GM18526 (cell line): Measurements from ENCODE around the gene TVP23A.

Experiments
- POLR2A ChIP-seq: IDR thresholded peaks from 3 replicates; pipeline ENCODE4 v1.6.1; 2011; ENCODE audit not compliant: insufficient read length; ENCODE audit errors: extremely low read depth

TVP23A gene

DNA sequence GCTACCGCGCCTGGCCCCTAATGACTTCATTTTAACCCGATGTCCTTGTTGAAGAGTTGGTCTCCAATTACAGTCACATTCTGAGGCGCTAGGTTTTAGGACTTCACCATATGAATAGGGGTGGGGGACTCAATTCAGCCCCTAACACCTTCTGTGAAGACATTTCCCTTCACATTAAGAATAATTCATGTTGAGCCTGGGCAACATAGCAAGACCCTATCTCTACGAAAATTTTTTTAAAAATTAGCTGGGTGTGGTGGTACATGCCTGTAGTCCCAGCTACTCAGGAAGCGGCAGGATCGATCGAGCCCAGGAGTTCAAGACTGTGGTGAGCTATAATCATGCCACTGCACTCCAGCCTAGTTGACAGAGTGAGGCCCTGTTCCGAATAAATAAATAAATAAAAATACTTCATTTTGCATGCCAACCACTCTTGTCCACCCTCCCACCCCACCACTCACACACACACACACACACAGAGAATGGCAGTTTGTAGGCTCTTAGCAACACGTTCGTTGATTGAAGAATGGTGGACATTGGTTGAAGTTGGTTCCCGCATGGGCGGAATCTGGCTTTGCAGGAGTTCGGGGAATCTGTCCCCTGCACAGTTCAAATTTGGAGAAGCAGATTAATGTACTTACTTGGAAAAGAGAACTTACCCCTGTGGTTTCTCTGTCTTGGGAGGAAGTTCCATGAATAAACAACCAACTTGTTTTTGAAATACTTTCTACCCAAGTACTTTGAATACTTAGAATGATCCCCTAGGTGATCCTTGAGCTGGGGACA is 27.8 kb upstream of the TVP23A start:
- TF ChIP-seq POLR2A: no peak

DNA sequence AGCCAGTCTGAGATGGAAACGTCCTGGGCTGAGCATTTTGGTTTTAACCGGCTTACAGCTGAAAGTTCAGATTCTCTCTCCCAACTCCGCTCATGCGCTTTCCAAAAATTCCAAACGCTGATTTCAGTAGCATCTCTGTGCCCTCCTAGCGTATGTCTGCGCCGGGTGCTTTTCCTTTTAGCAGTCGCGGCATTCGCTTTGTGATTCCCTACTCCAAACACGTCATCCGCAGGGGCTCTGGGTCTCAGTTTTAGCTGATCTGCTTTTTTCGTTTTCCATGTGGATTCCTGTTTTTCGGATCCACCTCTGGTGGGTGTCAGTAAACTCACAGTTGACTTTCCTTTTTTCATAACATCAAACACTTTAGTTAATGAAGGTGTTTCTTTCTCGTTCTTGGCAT is 22.1 kb upstream of the TVP23A start:
- TF ChIP-seq POLR2A: no peak

DNA sequence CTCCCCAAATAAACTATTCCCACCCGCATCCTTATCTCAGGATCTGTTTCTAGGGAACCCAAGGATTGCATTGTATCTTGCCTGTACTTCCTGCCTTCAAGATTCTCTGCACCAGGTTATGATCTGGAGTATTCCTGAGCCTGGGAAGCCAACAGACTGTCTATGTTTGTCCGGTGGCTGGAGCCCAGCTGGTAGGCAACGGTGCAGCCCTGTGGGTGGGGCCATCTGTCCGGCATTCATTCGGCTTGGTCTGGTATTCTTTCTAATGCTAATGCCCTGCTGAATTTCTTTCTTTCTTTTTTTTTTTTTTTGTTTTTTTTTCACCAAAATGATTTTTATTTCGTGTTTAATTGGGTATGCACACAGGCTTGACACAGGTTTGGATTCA is 20.7 kb upstream of the TVP23A start:
- TF ChIP-seq POLR2A: no peak

DNA sequence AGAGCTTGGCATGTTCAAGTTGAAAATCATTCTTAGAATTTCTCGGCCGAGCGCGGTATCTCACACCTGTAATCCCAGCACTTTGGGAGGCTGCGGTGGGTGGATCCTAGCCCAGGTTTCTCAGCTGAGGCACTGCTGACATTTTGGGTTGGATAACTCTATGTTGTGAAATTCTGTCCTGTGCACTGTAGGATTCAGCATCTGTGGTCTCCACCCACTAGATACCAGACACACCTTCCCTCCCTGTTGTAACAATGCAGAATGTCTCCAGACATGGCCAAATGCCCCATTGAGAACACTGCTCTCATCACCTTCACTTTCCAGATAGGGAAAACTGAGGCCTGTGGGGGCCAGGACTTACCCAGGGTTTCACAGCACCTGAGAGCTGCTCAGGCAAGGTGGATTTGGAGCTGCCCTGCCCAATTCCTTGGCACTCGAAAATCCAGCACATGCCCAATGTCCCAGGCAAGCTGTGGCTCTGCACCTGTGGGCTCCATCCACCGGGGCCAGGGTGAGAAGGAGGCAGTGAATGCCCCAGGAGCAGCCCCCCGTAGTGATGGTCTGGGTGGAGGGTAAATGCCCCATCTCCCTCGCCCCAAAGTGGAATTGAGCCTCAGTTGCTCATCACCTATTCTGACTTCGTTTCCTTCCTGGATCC is 20.2 kb upstream of the TVP23A start:
- no peak for TF ChIP-seq POLR2A

DNA sequence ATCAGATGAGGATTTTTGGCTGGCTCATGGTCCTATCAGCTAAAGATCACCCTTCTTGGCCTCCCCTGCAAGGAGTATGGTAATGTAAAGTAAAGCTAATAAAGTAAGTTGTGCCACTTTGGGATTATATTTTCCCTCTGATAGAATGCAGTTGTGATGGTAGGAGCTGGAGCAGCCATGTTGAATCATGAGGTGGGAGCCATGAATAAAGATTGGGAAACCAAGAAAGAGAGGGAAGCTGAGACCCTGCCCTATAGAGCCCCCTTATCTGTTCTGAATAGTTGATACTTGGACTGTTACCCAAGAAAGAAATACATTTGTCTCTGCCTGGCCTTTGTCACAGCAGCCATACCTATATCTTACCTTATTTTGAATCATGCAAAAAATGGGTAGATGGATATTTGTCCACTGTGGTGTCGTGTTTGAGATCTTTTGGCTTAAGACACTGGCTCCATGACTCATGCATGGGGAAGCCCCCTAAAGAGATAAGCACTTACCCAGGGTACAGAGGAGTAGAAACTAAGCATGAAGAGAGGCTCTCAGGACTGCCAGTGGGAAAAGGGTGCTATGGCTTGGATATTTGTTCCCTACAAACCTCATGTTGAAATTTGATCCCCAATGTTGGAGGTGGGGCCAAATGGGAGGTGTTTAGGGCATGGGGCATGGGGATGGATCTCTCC is 17.7 kb upstream of the TVP23A start:
- no peak for TF ChIP-seq POLR2A

GRCh38 chr16:10835281-10835931 is 16.8 kb upstream of the TVP23A start:
- TF ChIP-seq POLR2A: no peak

DNA sequence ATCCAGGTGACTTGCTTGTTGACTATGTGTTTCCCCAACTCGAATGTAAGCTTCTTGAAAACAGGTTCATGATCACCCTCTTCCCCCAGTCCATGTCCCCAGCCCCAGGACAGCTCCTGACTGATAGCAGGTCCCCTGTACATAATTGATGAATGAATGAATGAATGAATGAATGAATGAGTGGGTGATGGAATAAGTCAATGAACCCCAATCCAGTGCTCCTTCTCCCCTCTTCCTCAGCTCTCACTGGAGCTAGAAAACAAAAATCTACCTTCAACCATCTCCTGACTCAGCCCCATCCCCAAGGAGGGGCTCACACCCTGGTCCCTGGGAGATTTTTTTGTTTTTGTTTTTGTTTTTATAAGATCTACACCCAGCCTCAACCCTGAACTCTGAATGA is 16.2 kb upstream of the TVP23A start:
- no peak for TF ChIP-seq POLR2A

- no peak for TF ChIP-seq POLR2A
Observed at GRCh38 chr16:10834130-10834529, 15.5 kb upstream of the TVP23A start.

- TF ChIP-seq POLR2A: no peak
Observed at GRCh38 chr16:10833271-10833670, 14.7 kb upstream of the TVP23A start.

DNA sequence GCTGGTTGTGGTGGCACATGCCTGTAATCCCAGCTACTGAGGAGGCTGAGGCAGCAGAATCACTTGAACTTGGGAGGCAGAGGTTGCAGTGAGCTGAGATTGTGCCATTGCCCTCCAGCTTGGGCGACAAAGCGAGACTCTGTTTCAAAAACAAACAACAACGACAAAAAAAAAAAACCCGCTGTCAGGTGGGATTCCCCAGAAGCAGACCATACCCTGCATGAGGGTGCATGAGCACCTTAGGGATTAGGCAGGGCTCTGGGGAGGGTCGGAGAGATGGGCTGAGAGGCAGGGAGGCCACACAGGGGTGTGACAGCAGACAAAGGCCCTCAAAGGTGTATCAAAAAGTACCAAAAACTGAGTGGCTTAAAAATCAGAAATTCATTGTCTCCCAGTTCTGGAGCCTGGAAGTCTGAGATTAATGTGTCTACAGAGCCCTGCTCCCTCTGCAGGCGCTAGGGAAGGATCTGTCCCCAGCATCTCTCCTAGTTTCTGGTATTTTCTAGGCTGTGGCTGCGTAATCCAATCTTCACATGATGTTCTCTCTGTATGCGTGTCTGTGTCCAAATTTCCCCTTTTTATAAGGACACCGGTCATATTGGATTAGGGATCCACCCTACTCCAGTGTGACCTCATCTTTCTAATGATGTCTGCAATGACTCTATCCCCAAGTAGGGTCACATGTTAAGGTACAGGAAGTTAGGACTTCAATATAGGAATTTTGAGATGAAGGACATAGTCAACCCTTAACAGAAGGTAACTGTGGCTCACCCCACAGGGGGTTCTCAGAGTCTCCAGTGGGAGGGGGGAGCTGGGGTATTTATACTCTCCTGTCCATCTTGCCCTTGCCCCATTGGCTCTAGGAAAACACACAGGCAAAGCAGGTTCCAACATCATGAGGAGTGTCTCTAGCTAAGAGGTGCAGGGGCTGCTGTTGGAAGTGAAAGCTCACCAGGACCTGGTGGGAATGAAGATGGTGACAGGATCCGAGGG is 13.6 kb upstream of the TVP23A start:
- TF ChIP-seq POLR2A: no peak

GRCh38 chr16:10828851-10829366 is 10.3 kb upstream of the TVP23A start:
- no peak for TF ChIP-seq POLR2A

- TF ChIP-seq POLR2A: no peak
Observed at GRCh38 chr16:10827691-10828341, 9.2 kb upstream of the TVP23A start.

DNA sequence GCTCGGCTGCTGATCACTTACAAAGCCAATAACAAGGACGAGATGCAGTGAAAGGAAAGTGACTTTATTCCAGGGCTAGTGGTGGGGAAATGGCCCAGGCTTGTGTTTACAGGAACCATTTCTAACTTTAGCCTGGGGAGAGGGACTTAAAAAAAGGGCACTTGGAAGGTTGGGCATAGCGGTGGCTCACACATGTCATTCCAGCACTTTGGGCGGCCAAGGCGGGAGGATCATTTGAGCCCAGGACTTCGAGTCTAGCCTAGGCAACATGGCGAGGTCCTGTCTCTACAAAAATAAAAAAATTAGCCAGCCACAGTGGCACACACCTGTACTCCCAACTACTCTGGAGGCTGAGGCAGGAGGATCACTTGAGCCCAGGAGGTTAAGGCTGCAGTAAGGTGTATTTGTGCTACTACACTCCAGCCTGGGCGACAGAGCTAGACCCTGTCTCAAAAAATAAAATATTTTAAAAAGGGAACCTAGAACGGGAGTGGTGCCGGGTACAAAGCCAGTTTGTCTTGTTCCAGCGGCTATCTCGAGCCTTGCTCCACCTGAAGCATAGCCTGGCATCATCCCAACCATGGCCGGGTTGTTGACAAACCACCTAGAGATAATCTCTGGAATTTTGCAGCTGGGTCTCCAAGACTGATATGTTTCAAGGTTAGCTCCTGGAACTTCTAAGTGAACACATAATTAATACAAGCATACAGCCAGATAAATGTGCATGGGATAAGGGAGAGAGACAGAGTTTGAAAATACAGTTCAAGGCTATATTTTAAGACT is 5.7 kb upstream of the TVP23A start:
- no peak for TF ChIP-seq POLR2A
